Stimulated activated CD8-positive, alpha-beta memory T cell treated with anti-CD3 and anti-CD28 coated beads, Interleukin-4, amount 100 ng/mL, for 1 hour (primary cell): ENCODE results near the gene MYO1E.
"Not testable (repeated sequence)": the region's sequence is repeated elsewhere in the genome, so short reads cannot be mapped to it uniquely, and the experiment has no call there.

Source experiments
- DNase-seq, 2 donors: peaks; one replicate each; pipeline ENCODE4 v3.0.0-alpha.2; 2020; ENCODE audit warnings: low read depth in 2 of 2, low spot score in 1 of 2

The MYO1E gene

GRCh38 chr15:59147666-59148065 lies 225.0 kb downstream of the MYO1E start:
- no peak for DNase-seq

DNA sequence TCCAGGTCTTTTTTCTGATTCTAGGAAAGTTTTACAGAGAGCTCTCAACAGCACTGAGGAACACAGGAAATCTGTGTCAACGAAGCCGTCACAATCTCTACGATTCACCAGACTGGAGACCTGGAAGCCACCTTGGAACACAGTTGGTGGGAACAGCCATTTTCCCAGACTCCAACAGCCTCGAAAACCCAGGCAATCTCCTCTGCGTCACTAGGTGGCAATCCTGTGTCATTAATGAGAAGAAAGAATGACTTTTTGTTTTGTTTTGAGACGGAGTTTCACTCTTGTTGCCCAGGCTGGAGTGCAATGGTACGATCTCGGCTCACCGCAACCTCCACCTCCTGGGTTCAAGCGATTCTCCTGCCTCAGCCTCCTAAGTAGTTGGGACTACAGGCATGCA lies 228.1 kb downstream of the MYO1E start:
- not testable (repeated sequence) for DNase-seq

DNA sequence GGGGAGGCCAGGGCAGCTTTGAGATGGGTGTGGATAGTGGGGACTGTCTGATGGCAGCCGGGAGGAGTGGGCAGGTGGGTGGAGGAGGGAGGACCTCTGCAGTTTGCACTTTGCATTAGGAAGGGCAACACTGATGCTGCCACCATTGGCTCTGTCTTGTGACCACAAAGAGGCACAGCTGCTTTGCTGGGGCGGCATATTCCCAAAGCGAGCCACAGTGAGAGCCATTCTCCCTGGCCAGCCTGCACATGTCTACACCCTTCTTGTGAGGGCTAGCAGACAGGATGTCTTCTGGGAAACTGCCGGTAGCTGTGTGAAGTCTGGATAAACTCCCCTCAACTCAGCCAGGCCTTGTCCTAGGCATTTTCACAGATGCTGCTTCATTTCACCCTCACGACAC lies 229.4 kb downstream of the MYO1E start:
- no peak for DNase-seq

DNA sequence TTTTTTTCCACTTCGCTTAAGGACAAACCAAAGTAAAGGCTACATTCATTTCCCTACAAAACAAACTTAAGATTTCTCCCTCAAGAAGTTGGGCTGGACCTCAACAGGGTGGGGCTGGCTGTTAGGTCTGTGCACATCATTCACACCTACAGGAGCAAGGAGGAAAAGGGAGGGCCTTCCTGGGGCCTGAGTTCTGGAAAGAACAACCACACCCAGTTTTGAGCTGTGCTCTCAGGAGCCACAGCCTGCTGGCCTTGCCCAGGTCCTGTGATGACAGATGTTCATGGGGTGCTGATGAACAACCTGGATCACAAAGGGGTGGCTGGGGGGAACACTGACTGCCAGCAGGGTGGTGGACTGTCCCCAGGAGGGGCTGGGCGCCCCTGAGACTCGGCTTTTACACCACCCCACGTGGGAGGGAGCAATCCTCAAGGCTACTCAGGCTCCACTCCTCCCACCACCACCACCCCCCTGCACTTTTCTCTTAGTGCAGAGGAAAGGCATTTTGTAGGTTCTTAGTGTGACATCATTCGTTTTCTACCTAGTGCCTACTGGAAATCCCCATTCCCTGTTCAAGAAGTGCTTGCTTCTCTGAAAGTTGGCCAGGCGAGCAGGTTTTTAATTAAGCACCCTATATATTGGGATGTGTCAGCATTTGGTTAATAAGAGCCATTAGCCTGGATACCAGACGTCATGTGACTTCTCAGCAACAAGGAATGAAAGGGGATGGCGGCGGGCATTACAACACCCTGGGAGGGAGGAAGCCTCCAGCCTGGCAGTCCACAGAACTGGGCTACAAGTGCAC lies 232.0 kb downstream of the MYO1E start:
- no peak for DNase-seq

- peak; percentile 6 to 19 for DNase-seq
Measured at GRCh38 chr15:59138243-59138642, 234.4 kb downstream of the MYO1E start.

GRCh38 chr15:59137566-59137965 lies 235.1 kb downstream of the MYO1E start:
- DNase-seq: no peak

DNA sequence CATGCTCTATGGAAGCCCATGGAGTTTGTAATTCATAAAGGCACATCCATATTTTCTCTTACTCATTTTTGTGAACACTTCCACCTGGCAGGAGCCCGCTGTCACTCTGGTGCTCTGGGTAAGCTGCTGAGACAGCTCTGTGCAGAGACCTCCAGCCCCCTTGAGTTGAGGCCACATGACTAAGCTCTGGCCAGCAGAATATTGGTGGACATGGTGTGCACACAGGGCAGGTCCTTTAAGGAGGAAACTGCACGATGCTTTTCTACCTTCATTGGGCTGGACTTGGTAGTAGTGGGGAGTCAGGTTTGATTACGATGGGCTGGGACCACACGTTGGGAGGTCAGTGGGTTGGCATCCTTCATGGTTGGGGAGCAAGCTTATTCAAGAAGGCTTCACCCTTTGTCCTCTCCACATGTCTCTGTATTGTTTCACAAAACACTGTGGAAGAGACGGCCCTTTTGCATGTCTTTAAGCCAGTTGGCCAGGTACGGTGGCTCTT lies 238.7 kb downstream of the MYO1E start:
- DNase-seq: no peak

- DNase-seq: no peak
Measured at GRCh38 chr15:59131969-59132562, 240.6 kb downstream of the MYO1E start.

- DNase-seq: no peak
Measured at GRCh38 chr15:59131456-59131855, 241.2 kb downstream of the MYO1E start.

DNA sequence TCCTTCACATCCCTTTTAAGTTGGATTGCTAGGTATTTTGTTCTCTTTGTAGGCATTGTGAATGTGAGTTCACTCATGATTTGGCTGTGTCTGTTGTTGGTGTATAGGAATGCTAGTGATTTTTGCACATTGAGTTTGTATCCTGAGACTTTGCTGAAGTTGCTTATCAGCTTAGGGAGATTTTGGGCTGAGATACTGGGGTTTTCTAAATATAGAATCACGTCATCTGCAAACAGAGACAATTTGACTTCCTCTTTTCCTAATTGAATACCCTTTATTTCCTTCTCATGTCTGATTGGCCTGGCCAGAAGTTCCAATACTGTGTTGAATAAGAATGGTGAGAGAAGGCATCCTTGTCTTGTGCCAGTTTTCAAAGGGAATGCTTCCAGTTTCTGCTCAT lies 245.4 kb downstream of the MYO1E start:
- not testable (repeated sequence) for DNase-seq

DNA sequence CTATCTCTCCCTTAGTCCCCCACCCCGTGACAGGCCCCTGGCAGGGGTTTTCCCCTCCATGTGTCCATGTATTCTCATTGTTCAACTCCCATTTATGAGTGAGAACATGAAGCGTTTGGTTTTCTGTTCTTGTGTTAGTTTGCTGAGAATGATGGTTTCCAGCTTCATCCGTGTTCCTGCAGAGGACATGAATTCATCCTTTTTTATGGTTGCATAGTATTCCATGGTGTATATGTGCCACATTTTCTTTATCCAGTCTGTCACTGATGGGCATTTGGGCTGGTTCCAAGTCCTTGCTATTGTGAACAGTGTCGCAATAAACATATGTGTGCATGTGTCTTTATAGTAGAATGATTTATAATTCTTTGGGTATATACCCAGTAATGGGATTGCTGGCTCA lies 247.0 kb downstream of the MYO1E start:
- not testable (repeated sequence) for DNase-seq

DNA sequence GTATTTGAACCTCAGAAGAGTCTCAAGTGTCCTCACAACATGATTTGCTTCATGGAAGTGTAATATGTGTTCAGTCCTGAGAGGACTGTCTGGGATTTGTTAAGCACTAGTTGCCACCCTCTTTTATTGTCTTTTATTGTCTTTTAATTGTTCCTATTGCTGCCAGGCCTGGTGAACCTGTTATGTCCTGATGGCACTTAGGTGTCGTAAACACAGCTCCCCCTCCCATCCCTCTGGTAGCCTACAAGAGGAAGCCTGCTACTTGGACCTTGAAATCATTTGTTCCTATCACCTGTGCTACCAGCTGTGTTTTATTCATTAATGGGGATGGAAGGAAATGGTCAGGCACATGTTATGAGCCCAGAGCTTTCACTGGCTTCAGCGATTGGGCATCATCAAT lies 248.4 kb downstream of the MYO1E start:
- no peak for DNase-seq

DNA sequence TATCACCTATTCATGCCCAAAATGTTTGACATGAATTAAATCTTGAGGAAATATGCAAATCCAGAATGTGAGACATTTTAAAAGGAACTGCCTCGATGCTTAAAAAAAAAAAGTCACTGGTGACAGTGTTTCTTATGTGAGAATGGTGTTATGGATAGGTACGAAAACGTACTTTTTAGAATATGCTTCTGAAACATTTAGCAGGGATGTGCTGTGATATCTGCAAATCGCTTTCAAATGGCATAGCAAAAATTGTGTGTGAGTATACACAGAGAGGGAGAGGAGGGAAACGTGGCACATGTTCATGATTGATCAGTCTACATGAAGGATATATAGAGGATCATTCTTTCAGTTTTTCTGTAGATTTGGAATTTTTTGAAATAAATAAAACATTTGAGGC lies 251.7 kb downstream of the MYO1E start:
- no peak for DNase-seq

GRCh38 chr15:59119625-59120024 lies 253.0 kb downstream of the MYO1E start:
- no peak for DNase-seq

- DNase-seq: no peak
Measured at GRCh38 chr15:59116771-59117170, 255.9 kb downstream of the MYO1E start.

- no peak for DNase-seq
Measured at GRCh38 chr15:59116141-59116540, 256.5 kb downstream of the MYO1E start.

- DNase-seq: no peak
Measured at GRCh38 chr15:59115047-59115446, 257.6 kb downstream of the MYO1E start.

DNA sequence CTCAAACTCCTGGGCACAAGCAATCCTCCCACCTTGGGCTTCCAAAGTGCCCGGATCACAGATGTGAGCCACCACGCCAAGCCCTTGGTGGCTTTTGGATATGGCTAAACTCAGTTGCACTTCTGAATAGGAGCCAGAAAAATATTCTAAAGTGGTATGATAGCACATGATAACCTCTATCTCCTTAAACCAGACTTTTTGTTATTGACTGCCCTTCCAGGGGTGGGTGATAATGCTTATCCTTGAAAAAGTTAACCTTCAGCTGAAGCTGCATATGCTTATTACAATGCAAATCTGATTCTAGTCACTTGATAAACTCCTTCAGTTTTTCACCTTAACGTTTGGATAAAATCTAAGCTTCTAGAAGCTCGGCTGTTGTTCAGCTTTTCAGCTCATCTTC lies 261.4 kb downstream of the MYO1E start:
- no peak for DNase-seq

GRCh38 chr15:59105854-59106253 lies 266.8 kb downstream of the MYO1E start:
- no peak for DNase-seq

GRCh38 chr15:59104912-59105732 lies 267.5 kb downstream of the MYO1E start, which contains the start of gene CCNB2:
Gene CCNB2, plus strand, starts transcription at chr15:59105146. Its CDS starts 123 bp downstream, at chr15:59105269.
- DNase-seq: peak; percentile 36 to 61

DNA sequence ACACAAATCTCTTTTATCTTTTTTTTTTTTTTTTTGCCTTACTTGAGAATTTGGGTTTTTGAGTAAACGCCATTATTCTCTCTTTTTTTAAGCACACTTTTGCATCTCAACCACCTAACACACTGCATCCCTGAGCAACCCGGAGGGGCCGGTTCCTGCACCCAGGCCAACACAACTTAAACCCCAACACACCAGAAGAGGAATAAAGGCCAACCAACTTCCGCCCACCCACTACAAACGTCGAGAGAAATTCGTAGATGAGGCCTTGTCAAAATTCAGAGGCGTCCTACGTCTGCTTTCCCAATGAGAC lies 268.1 kb downstream of the MYO1E start:
- no peak for DNase-seq

- DNase-seq: no peak
Measured at GRCh38 chr15:59099162-59099685, 273.4 kb downstream of the MYO1E start.
